ENCODE data around the gene ITGA2. TPM values are rescaled to one million over a fixed set of nuclear protein-coding genes. Genes with fewer than 3 reads are reported as not detected.

ITGA2 gene
- total and polyA plus RNA-seq, 4 donors: 0.50 to 8.0 (median 3.6) TPM

- H3K27ac ChIP-seq (ENCODE audit: low read depth in 1 of 2, low read length in 2 of 2): no peak overlapping the region
- no peak overlapping the region for H3K4me3 ChIP-seq (ENCODE audit: low read length in 2 of 2)
- DNase-seq: no peak
- ATAC-seq (ENCODE audit: low FRiP score): no peak
- H3K4me1 ChIP-seq (ENCODE audit: control insufficient read depth in 1 of 2, insufficient read depth in 2 of 2, low read length in 2 of 2): no peaks in the 10 kb centered on the region
- 81 to 87% methylated on average over 1 of the region's 1 CpG for WGBS, 2 donors
- H3K27me3 ChIP-seq (ENCODE audit: control insufficient read depth in 1 of 2, insufficient read depth in 2 of 2, low read length in 1 of 2): no peaks in the 10 kb centered on the region
- intact Hi-C loops (cut with DNase I): no loop called here
- no peaks in the 10 kb centered on the region for H3K36me3 ChIP-seq (ENCODE audit: control insufficient read depth in 1 of 2, insufficient read depth in 2 of 2, low read length in 1 of 2)
- H3K9me3 ChIP-seq (ENCODE audit: control insufficient read depth, low read length): no peaks in the 10 kb centered on the region
Observed at GRCh38 chr5:53128481-53128880, 139.3 kb downstream of the ITGA2 start.

DNA sequence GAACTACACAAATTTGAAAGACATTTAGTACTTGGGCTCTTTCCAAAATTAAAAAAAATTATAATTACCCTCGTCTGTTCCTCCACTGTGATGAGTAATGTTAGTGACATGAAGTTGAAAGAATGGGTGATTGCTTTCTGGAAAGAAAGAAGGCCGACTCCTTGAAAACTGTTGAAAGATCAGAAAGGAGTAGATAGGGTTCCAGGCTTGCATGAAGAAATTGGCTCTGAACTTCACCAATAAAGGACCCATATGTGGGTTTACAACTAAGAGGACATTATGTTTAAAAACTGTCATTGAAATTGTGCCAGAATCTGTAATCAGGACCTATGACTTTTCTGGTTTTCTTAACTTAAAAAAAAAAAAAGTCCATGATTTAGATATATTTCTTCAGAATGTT is 141.1 kb downstream of the ITGA2 start:
- intact Hi-C loops (cut with DNase I): no loop called here
- DNase-seq (no peak), ATAC-seq (ENCODE audit: low FRiP score) (no peak)
- 33 to 34% methylated on average over 2 of the region's 2 CpGs for WGBS, 2 donors
- no peak overlapping the region for H3K27ac ChIP-seq (ENCODE audit: low read depth in 1 of 2, low read length in 2 of 2)
- H3K9me3 ChIP-seq (ENCODE audit: control insufficient read depth, low read length): no peaks in the 10 kb centered on the region
- no peak overlapping the region for H3K4me3 ChIP-seq (ENCODE audit: low read length in 2 of 2)
- H3K4me1 ChIP-seq (ENCODE audit: control insufficient read depth in 1 of 2, insufficient read depth in 2 of 2, low read length in 2 of 2): no peaks in the 10 kb centered on the region
- H3K36me3 ChIP-seq (ENCODE audit: control insufficient read depth in 1 of 2, insufficient read depth in 2 of 2, low read length in 1 of 2): no peaks in the 10 kb centered on the region
- H3K27me3 ChIP-seq (ENCODE audit: control insufficient read depth in 1 of 2, insufficient read depth in 2 of 2, low read length in 1 of 2): no peaks in the 10 kb centered on the region

GRCh38 chr5:53133020-53133419 is 143.9 kb downstream of the ITGA2 start:
- no peak for ATAC-seq (ENCODE audit: low FRiP score)
- intact Hi-C loops (cut with DNase I): no loop called here
- Histone ChIP-seq H3K9me3 (ENCODE audit: control insufficient read depth, low read length) (no peaks in the 10 kb centered on the region), H3K27me3 (ENCODE audit: control insufficient read depth in 1 of 2, insufficient read depth in 2 of 2, low read length in 1 of 2) (no peaks in the 10 kb centered on the region), H3K4me1 (ENCODE audit: control insufficient read depth in 1 of 2, insufficient read depth in 2 of 2, low read length in 2 of 2) (no peaks in the 10 kb centered on the region), H3K36me3 (ENCODE audit: control insufficient read depth in 1 of 2, insufficient read depth in 2 of 2, low read length in 1 of 2) (no peaks in the 10 kb centered on the region), H3K27ac (ENCODE audit: low read depth in 1 of 2, low read length in 2 of 2) (no peak overlapping the region), H3K4me3 (ENCODE audit: low read length in 2 of 2) (no peak overlapping the region)
- no peak for DNase-seq
- WGBS, 2 donors: 96 to 98% methylated on average over 1 of the region's 1 CpG

Other genes with a start within 250 kb of the ITGA2 start
- gene ITGA1, start 201.4 kb upstream of the ITGA2 start, total RNA-seq: 100 to 1,000 TPM; 132 to 152 TPM
- 10 to 100 TPM; 17.8 to 65.0 TPM for gene ITGA1, start 201.4 kb upstream of the ITGA2 start, polyA plus RNA-seq
- 10 to 100 TPM; 49.6 to 52.4 TPM for gene PELO, start 201.4 kb upstream of the ITGA2 start, total RNA-seq
- gene PELO, start 201.4 kb upstream of the ITGA2 start, polyA plus RNA-seq: 10 to 100 TPM; 11.0 to 30.2 TPM
- 10 to 100 TPM; 36.5 to 39.2 TPM for gene MOCS2, start 120.4 kb downstream of the ITGA2 start, total RNA-seq
- 100 to 1,000 TPM in 1 of 2 donors, 10 to 100 TPM in 1; 67.7 to 130 TPM for gene MOCS2, start 120.4 kb downstream of the ITGA2 start, polyA plus RNA-seq

Measured in aorta (tissue), 5 donors.